HEK293T (cell line): ENCODE results near the gene TRIM41.

Source experiments
- CTCF ChIA-PET: fragments of 350-600 bp; formaldehyde crosslinking; extraction: SDS; loops from one replicate; lab custom pipeline; 2021; ENCODE audit warnings: antibody characterized with exemption, inconsistent platforms; lab: Yijun Ruan, JAX
- POLR2A ChIA-PET: fragments of 350-600 bp; formaldehyde crosslinking; extraction: SDS; loops from one replicate; lab custom pipeline; 2020; ENCODE audit warnings: antibody characterized with exemption, inconsistent platforms; lab: Yijun Ruan, JAX
- DNase-seq: peaks from one replicate; pipeline ENCODE4 v3.0.0; 2012; ENCODE audit warnings: mixed read lengths; ENCODE audit errors: extremely low spot score
- ARNT ChIP-seq: fragments of 450-650 bp; IDR thresholded peaks from 2 replicates; pipeline ENCODE4 v1.6.1; 2017; ENCODE audit warnings: mild to moderate bottlenecking
- BHLHE40 ChIP-seq: fragments of 450-650 bp; IDR thresholded peaks from 2 replicates; pipeline ENCODE4 v1.6.1; 2016; ENCODE audit warnings: mild to moderate bottlenecking, moderate library complexity, borderline replicate concordance
- CTBP1 ChIP-seq: fragments of 450-650 bp; IDR thresholded peaks from 2 replicates; pipeline ENCODE4 v1.6.1; 2016; ENCODE audit warnings: borderline replicate concordance
- ELF4 ChIP-seq: fragments of 450-650 bp; IDR thresholded peaks from 2 replicates; pipeline ENCODE4 v1.6.1; 2017; ENCODE audit warnings: antibody characterized with exemption
- FOXA1 ChIP-seq: fragments of 450-650 bp; IDR thresholded peaks from 2 replicates; pipeline ENCODE4 v1.6.1; 2016; ENCODE audit warnings: mild to moderate bottlenecking
- FOXK2 ChIP-seq: fragments of 450-650 bp; IDR thresholded peaks from 2 replicates; pipeline ENCODE4 v1.6.1; 2016; ENCODE audit warnings: mild to moderate bottlenecking
- FOXM1 ChIP-seq: fragments of 450-650 bp; IDR thresholded peaks from 2 replicates; pipeline ENCODE4 v1.6.1; 2017; ENCODE audit warnings: mild to moderate bottlenecking, borderline replicate concordance
- HDGF ChIP-seq: fragments of 450-650 bp; IDR thresholded peaks from 2 replicates; pipeline ENCODE4 v1.6.1; 2017; ENCODE audit warnings: antibody characterized with exemption, borderline replicate concordance
- L3MBTL2 ChIP-seq: fragments of 450-650 bp; conservative IDR thresholded peaks from 2 replicates; pipeline ENCODE4 v1.6.1; 2016; ENCODE audit warnings: mild to moderate bottlenecking
- LEF1 ChIP-seq: fragments of 450-650 bp; IDR thresholded peaks from 2 replicates; pipeline ENCODE4 v1.6.1; 2017; ENCODE audit warnings: mild to moderate bottlenecking, borderline replicate concordance
- NFRKB ChIP-seq: fragments of 450-650 bp; IDR thresholded peaks from 2 replicates; pipeline ENCODE4 v1.6.1; 2016; ENCODE audit warnings: mild to moderate bottlenecking, moderate library complexity
- PKNOX1 ChIP-seq: fragments of 450-650 bp; IDR thresholded peaks from 2 replicates; pipeline ENCODE4 v1.6.1; 2016
- SP1 ChIP-seq: fragments of 450-650 bp; IDR thresholded peaks from 2 replicates; pipeline ENCODE4 v1.6.1; 2017
- SUZ12 ChIP-seq: fragments of 450-650 bp; IDR thresholded peaks from 2 replicates; pipeline ENCODE4 v1.6.1; 2016; ENCODE audit warnings: mild to moderate bottlenecking
- TARDBP ChIP-seq: fragments of 450-650 bp; IDR thresholded peaks from 2 replicates; pipeline ENCODE4 v1.6.1; 2016
- ZNF384 ChIP-seq: fragments of 450-650 bp; IDR thresholded peaks from 2 replicates; pipeline ENCODE4 v1.6.1; 2016

Gene TRIM41

GRCh38 chr5:181198905-181199519, 24.1 kb upstream of the TRIM41 start:
- POLR2A ChIA-PET, result interaction anchor here (0.6 to 2.2 kb wide), 2 partner anchors 45 to 112 kb away, joined by 3 to 6 read pairs; partner anchors contain the start of gene RACK1
- no peak for DNase-seq
- CTCF ChIA-PET, result interaction anchor here (1.1 kb wide), 1 partner anchor 8 kb away, joined by 5 read pairs; no protein-coding TSS in a partner anchor
- TF ChIP-seq BHLHE40 (no peak), LEF1 (no peak), ARNT (no peak), SUZ12 (no peak), FOXM1 (no peak), FOXK2 (no peak), TARDBP (no peak), L3MBTL2 (no peak), PKNOX1 (no peak), HDGF (no peak), NFRKB (no peak), ELF4 (no peak), CTBP1 (no peak), FOXA1 (no peak), ZNF384 (no peak), SP1 (no peak)

- CTCF ChIA-PET, result interaction anchor here (0.9 kb wide), 1 partner anchor 10 kb away, joined by 3 read pairs; no protein-coding TSS in a partner anchor
- no peak for DNase-seq
- TF ChIP-seq SUZ12 (no peak), ZNF384 (no peak), FOXA1 (no peak), NFRKB (no peak), PKNOX1 (no peak), ARNT (no peak), CTBP1 (no peak), FOXM1 (no peak)
Observed at GRCh38 chr5:181199881-181200638, 23.0 kb upstream of the TRIM41 start.

GRCh38 chr5:181200816-181201215, 22.3 kb upstream of the TRIM41 start:
- no peak for DNase-seq
- ChIA-PET POLR2A (no interaction called here), CTCF (no interaction called here)
- TF ChIP-seq SP1 (no peak), BHLHE40 (no peak), FOXK2 (no peak), ARNT (no peak), TARDBP (no peak), ELF4 (no peak), FOXA1 (no peak), ZNF384 (no peak), HDGF (no peak), SUZ12 (no peak), L3MBTL2 (no peak), FOXM1 (no peak), LEF1 (no peak), NFRKB (no peak), PKNOX1 (no peak), CTBP1 (no peak)

More at GRCh38 chr5:181199881-181200638, 23.0 kb upstream of the TRIM41 start:
- POLR2A ChIA-PET, result no interaction called here

GRCh38 chr5:181203093-181203711, 19.9 kb upstream of the TRIM41 start:
- DNase-seq, result no peak
- CTCF ChIA-PET, result interaction anchor here (0.7 to 2.0 kb wide), 4 partner anchors 13 to 35 kb away, joined by 3 to 7 read pairs (median 4); no protein-coding TSS in a partner anchor
- TF ChIP-seq TARDBP (no peak), BHLHE40 (no peak)
- POLR2A ChIA-PET, result interaction anchor here (1.0 to 7.6 kb wide), 3 partner anchors 13 to 35 kb away, joined by 3 to 164 read pairs (median 3); partner anchors contain the start of gene TRIM41

- POLR2A ChIA-PET, result interaction anchor here (1.0 to 7.6 kb wide), 4 partner anchors 13 to 35 kb away, joined by 3 to 164 read pairs (median 6); partner anchors contain the start of gene TRIM41
- DNase-seq, result no peak
- TF ChIP-seq HDGF (no peak), PKNOX1 (no peak), FOXK2 (no peak), FOXA1 (no peak), CTBP1 (no peak), BHLHE40 (no peak), LEF1 (no peak), ARNT (no peak), ELF4 (no peak), TARDBP (no peak)
Observed at GRCh38 chr5:181203777-181204112, 19.3 kb upstream of the TRIM41 start.

More at GRCh38 chr5:181203777-181204112, 19.3 kb upstream of the TRIM41 start:
- CTCF ChIA-PET, result interaction anchor here (0.8 to 2.0 kb wide), 3 partner anchors 13 to 36 kb away, joined by 3 to 7 read pairs (median 5); no protein-coding TSS in a partner anchor
